C4-2B (cell line): ENCODE measurements around the gene HMX1.

ENCODE experiments used
- ZFX ChIP-seq: fragments of 450-650 bp; IDR thresholded peaks from 2 replicates; pipeline ENCODE4 v1.6.1; 2017
- TF ChIP-seq, protein P1 (sequence below): fragments of 450-650 bp; conservative IDR thresholded peaks from 2 replicates; pipeline ENCODE4 v1.5.1; 2017; ENCODE audit warnings: mild to moderate bottlenecking

DNA sequence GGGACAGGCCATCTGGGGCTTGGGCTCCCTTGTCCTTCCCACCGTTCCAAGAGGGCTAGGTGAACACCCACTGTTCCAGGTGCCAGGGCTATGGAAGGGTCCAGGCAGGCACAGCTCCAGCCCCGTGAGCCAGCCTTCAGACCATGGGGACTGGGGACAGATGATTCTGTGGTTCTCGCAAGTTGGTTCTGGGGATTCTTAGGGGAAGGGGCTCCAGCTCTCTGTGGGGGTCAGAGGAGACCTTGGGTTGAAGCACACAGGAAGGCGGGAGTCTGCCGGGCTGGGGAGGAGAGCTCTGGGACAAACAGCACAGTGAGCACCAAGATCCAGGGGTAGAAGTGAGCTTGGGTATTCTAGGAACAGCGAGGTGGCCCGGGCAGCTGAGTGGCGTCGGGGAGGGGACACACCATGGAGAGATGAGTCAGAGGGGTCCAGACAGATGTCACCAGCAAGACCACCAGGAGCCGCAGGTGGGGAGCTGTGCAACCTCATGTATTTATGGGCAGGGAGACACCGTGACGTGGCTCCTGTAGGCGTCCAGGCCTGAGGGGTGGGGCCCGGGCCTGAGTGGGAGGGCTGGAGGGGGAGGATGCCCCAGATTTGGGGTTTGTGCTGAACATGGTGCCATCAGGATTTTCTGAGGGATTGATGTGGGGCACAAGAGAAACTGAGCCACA lies 48.8 kb upstream of the HMX1 start:
- TF ChIP-seq, protein P1, sequence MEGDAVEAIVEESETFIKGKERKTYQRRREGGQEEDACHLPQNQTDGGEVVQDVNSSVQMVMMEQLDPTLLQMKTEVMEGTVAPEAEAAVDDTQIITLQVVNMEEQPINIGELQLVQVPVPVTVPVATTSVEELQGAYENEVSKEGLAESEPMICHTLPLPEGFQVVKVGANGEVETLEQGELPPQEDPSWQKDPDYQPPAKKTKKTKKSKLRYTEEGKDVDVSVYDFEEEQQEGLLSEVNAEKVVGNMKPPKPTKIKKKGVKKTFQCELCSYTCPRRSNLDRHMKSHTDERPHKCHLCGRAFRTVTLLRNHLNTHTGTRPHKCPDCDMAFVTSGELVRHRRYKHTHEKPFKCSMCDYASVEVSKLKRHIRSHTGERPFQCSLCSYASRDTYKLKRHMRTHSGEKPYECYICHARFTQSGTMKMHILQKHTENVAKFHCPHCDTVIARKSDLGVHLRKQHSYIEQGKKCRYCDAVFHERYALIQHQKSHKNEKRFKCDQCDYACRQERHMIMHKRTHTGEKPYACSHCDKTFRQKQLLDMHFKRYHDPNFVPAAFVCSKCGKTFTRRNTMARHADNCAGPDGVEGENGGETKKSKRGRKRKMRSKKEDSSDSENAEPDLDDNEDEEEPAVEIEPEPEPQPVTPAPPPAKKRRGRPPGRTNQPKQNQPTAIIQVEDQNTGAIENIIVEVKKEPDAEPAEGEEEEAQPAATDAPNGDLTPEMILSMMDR, result no peak
- no peak for TF ChIP-seq ZFX
